Activated naive CD4-positive, alpha-beta T cell treated with anti-CD3 and anti-CD28 coated beads, Interleukin-2, amount 50 U/mL, for 72 hours (primary cell): ENCODE measurements around the gene CRACDL. TPM values are rescaled to one million over a fixed set of nuclear protein-coding genes. Genes with fewer than 3 reads are reported as not detected.
"Not testable (repeated sequence)": the region's sequence is repeated elsewhere in the genome, so short reads cannot be mapped to it uniquely, and the experiment has no call there.

Source experiments
- ATAC-seq, 2 donors: fragments of 150-1000 bp; cut with Tn5 transposase; 2 replicates each; pipeline ENCODE4 v1.10.0; 2021; ENCODE audit warnings: mild to moderate bottlenecking in 2 of 2, moderate library complexity in 2 of 2
- DNase-seq, 2 donors: peaks; one replicate each; pipeline ENCODE4 v3.0.0; 2021 to 2022; ENCODE audit warnings: low spot score in 2 of 2
- H3K27ac Mint-ChIP-seq, 2 donors: one replicate each; pipeline ENCODE4 v1.8.0; 2022; ENCODE audit warnings: mild to moderate bottlenecking in 2 of 2, mixed read lengths in 2 of 2
- H3K36me3 Mint-ChIP-seq, 2 donors: one replicate each; pipeline ENCODE4 v1.8.0; 2022; ENCODE audit warnings: mixed read lengths in 2 of 2
- H3K9me3 Mint-ChIP-seq, 2 donors: one replicate each; pipeline ENCODE4 v1.8.0; 2022; ENCODE audit warnings: mixed read lengths in 2 of 2
- total RNA-seq, 2 donors: library from RNA; stranded (reverse); gene quantifications; one replicate each; pipeline ENCODE4 v1.2.3, GENCODE V29; 2022

Gene CRACDL
- total RNA-seq, 2 donors from 2014 or later = 0.12 TPM; not detected in 1

DNA sequence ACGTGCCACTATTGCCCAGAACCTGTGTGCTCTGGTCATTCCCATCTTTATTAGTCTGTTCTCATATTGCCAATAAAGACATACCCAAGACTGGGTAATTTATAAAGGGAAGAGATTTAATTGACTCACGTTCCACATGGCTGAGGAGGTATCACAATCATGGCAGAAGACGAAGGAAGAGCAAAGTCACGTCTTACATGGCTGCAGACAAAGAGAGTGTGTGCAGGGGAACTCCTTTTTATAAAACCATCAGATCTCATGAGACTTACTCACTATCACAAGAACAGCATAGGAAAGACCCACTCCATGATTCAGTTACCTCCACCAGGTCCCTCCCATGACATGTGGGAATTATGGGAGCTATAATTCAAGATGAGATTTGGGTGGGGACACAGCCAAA, 183.3 kb downstream of the CRACDL start:
- not testable (repeated sequence) for H3K27ac Mint-ChIP-seq, ATAC-seq, DNase-seq
- H3K36me3 Mint-ChIP-seq = peaks cover 0 to 12% of the 10 kb centered on the region in 2 donors
- peaks cover 0 to 14% of the 10 kb centered on the region in 2 donors for H3K9me3 Mint-ChIP-seq

DNA sequence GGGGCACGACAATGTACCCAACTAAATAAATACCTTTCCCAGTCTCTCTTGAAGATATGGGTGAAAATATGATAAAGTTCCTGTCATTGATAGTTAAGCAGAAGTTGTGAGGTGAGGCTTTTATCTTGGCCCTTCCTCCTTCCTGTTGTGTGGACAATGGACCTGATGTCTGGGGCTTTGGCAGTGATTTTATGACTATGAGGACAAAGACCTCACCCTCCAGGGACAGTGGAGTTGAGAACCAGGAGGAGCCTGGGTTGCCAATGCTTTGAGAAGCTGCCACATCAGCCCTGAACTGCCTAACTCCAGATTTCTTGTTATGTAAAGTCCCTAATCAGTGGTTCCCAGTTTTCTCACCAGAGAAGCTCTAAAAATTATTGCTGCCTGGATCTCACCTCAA, 184.3 kb downstream of the CRACDL start:
- H3K9me3 Mint-ChIP-seq = peaks cover 0 to 9% of the 10 kb centered on the region in 2 donors
- DNase-seq (no peak), ATAC-seq (no peak)
- H3K36me3 Mint-ChIP-seq = peaks cover 0 to 5% of the 10 kb centered on the region in 2 donors
- H3K27ac Mint-ChIP-seq = no peak overlapping the region

DNA sequence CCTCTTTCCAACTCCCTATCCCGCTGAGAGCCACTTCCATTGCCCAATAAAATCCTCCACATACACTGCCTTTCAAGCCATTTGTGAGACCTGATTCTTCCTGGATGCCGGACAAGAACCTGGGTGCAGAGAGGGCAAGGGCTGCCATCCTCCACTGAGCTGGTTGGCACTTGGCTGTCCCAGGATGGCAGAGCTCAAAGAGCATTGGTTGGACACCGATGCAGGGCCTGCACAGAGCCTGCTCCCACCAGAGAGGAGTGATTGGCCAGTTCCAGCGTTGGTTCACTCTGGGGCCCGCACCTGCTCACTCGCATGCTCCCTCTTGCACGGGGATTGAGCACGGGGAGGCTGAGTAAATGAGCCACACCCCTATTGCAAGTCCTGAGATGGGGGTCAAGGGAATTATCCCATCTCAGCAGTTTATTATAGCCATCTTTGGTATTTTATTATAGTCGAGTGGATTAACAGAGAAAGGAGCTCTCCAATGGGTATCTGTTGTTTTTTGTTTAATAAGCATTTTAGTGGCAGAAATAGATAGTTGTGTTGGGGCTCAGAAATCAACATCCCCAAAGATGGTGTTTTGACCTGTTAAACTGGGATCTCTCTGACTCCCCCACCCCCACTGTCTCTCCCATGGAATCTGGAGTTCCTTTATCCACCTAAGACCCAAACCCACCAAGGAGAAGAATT, 185.3 kb downstream of the CRACDL start:
- Mint-ChIP-seq H3K36me3 (peaks cover 0 to 5% of the 10 kb centered on the region in 2 donors), H3K27ac (no peak overlapping the region), H3K9me3 (peaks cover 0 to 9% of the 10 kb centered on the region in 2 donors)
- ATAC-seq = no peak
- DNase-seq = no peak

DNA sequence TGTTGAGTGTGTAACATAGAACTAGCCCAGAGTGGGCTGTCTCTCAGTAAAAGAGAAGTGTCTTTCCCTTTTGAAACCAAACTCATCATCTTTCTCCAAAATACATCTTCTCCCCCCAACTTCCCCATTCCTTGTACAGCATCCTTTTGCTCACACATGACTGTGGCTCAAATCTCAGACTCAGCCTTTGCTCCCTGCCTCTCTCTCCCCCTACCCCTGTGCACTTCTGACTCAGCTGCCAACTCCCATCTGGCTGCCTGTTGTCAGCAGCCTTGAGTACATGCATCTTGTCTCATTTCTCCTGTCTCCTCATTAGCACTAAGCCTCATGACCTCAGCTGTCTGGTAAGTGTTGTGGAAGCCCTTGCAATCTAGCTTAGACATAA, 187.0 kb downstream of the CRACDL start:
- peaks cover 0 to 17% of the 10 kb centered on the region in 2 donors for H3K36me3 Mint-ChIP-seq
- H3K9me3 Mint-ChIP-seq = peaks cover 0 to 9% of the 10 kb centered on the region in 2 donors
- H3K27ac Mint-ChIP-seq = peak overlapping the region; percentile 3 to 28
- peak; percentile 54 to 68 for ATAC-seq
- no peak for DNase-seq

GRCh38 chr2:98748292-98749065, 187.5 kb downstream of the CRACDL start:
- H3K36me3 Mint-ChIP-seq = peaks cover 0 to 20% of the 10 kb centered on the region in 2 donors
- H3K9me3 Mint-ChIP-seq = peaks cover 0 to 9% of the 10 kb centered on the region in 2 donors
- peak in 1 of 2 donors; percentile 26 for ATAC-seq
- H3K27ac Mint-ChIP-seq = peak overlapping the region in 1 of 2 donors; percentile 28
- no peak for DNase-seq

GRCh38 chr2:98747888-98748287, 188.1 kb downstream of the CRACDL start:
- H3K27ac Mint-ChIP-seq = no peak overlapping the region
- DNase-seq (no peak), ATAC-seq (no peak)
- H3K36me3 Mint-ChIP-seq = peaks cover 0 to 20% of the 10 kb centered on the region in 2 donors
- H3K9me3 Mint-ChIP-seq = peaks cover 0 to 6% of the 10 kb centered on the region in 2 donors

DNA sequence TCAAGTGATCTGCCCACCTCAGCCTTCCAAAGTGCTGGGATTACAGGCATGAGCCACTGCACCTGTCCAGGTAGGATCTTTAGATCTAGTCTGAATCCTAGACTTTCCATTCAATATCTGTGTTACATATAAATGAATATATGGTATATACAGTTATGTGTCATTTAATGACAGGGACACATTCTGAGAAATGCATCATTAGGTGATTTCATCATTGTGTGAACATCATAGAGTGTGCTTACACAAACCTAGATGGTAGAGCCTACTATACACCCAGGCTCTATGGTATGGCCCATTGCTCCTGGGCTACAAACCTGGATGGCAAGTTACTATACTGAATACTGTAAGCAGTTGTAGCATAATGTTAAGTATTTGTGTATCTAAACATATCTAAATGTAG, 189.6 kb downstream of the CRACDL start:
- DNase-seq = no peak
- peaks cover 0 to 15% of the 10 kb centered on the region in 2 donors for H3K36me3 Mint-ChIP-seq
- no peak overlapping the region for H3K27ac Mint-ChIP-seq
- peak in 1 of 2 donors; percentile 63 for ATAC-seq
- H3K9me3 Mint-ChIP-seq = no peaks in the 10 kb centered on the region

GRCh38 chr2:98744595-98744994, 191.4 kb downstream of the CRACDL start:
- DNase-seq (no peak), ATAC-seq (peak in 1 of 2 donors; percentile 77)
- H3K9me3 Mint-ChIP-seq = no peaks in the 10 kb centered on the region
- H3K36me3 Mint-ChIP-seq = peaks cover 0 to 15% of the 10 kb centered on the region in 2 donors
- no peak overlapping the region for H3K27ac Mint-ChIP-seq

Other genes starting within 250 kb of the CRACDL start
- 10 to 100 TPM; 59.1 to 95.6 TPM for gene MGAT4A, start 205.1 kb downstream of the CRACDL start, total RNA-seq
- 1 to 10 TPM; 2.1 to 4.9 TPM for gene C2orf15, start 205.5 kb upstream of the CRACDL start, total RNA-seq
- 1 to 10 TPM; 5.2 to 8.0 TPM for gene TSGA10, start 218.7 kb upstream of the CRACDL start, total RNA-seq
- 1 to 10 TPM; 3.5 to 6.9 TPM for gene LIPT1, start 218.7 kb upstream of the CRACDL start, total RNA-seq
- 100 to 1,000 TPM in 1 of 2 donors, 10 to 100 TPM in 1; 71.5 to 107 TPM for gene MITD1, start 244.8 kb upstream of the CRACDL start, total RNA-seq
- gene MRPL30, start 245.0 kb upstream of the CRACDL start, total RNA-seq = 10 to 100 TPM; 27.9 to 48.5 TPM